Adrenal gland (tissue), 5 donors: ENCODE results near the gene OGFOD1.

Experiments
- POLR2A ChIP-seq, 2 donors: fragments of 450-650 bp; IDR thresholded peaks; one replicate each; pipeline ENCODE4 v1.6.1; 2017; ENCODE audit warnings: antibody characterized with exemption in 2 of 2, mild to moderate bottlenecking in 2 of 2, moderate library complexity in 1 of 2
- TF ChIP-seq, protein P1 (sequence below), 6 experiments: fragments of 450-650 bp in 4 of 6; fragments of 200-600 bp in 2 of 6; sonication (generic) in 1 of 6; IDR thresholded peaks; 1 replicate in 5 of 6; 2 replicates in 1 of 6; pipeline versions ENCODE4 v1.5.1 to v1.8.0; 2016 to 2021; ENCODE audit warnings: antibody characterized with exemption in 6 of 6, mild to moderate bottlenecking in 2 of 6, moderate library complexity in 1 of 6
- donor health status: DM: no; HTN: no; CAD: no.

GRCh38 chr16:56512025-56512424, 60.7 kb downstream of the OGFOD1 start:
- TF ChIP-seq, protein P1, sequence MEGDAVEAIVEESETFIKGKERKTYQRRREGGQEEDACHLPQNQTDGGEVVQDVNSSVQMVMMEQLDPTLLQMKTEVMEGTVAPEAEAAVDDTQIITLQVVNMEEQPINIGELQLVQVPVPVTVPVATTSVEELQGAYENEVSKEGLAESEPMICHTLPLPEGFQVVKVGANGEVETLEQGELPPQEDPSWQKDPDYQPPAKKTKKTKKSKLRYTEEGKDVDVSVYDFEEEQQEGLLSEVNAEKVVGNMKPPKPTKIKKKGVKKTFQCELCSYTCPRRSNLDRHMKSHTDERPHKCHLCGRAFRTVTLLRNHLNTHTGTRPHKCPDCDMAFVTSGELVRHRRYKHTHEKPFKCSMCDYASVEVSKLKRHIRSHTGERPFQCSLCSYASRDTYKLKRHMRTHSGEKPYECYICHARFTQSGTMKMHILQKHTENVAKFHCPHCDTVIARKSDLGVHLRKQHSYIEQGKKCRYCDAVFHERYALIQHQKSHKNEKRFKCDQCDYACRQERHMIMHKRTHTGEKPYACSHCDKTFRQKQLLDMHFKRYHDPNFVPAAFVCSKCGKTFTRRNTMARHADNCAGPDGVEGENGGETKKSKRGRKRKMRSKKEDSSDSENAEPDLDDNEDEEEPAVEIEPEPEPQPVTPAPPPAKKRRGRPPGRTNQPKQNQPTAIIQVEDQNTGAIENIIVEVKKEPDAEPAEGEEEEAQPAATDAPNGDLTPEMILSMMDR (IDR thresholded peaks at IDR 0.05): no peak
- no peak for TF ChIP-seq POLR2A (IDR thresholded peaks at IDR 0.05)
